SK-N-SH treated with all-trans-retinoic acid at 6 μM for 48 hours (cell line): ENCODE data around the gene KCNMA1.

Experiments
- ATAC-seq: fragments of 200-7000 bp; cut with Tn5 transposase; 3 replicates; pipeline ENCODE4 v1.9.1; 2020; ENCODE audit warnings: mild to moderate bottlenecking, moderate library complexity
- ARNTL ChIP-seq: fragments of 450-650 bp; formaldehyde crosslinking; IDR thresholded peaks from 2 replicates; pipeline ENCODE4 v1.5.0; 2020; ENCODE audit warnings: low read depth, mild to moderate bottlenecking, moderate library complexity, borderline replicate concordance
- BACH2 ChIP-seq: fragments of 250-450 bp; sonication (Bioruptor Pico); IDR thresholded peaks from 2 replicates; pipeline ENCODE4 v1.9.0; 2021; ENCODE audit warnings: mild to moderate bottlenecking, borderline replicate concordance
- CSDC2 ChIP-seq: fragments of 250-450 bp; sonication (Bioruptor Pico); IDR thresholded peaks from 2 replicates; pipeline ENCODE4 v1.5.0; 2020; ENCODE audit warnings: mild to moderate bottlenecking, moderate library complexity
- CSRNP3 ChIP-seq: fragments of 250-450 bp; sonication (Bioruptor Pico); IDR thresholded peaks from 2 replicates; pipeline ENCODE4 v1.5.1; 2021; ENCODE audit warnings: mild to moderate bottlenecking, moderate library complexity
- ESRRG ChIP-seq: fragments of 250-450 bp; sonication (Bioruptor Pico); IDR thresholded peaks from 2 replicates; pipeline ENCODE4 v1.6.1; 2021; ENCODE audit warnings: mild to moderate bottlenecking
- GLIS3 ChIP-seq: fragments of 250-450 bp; sonication (Bioruptor Pico); IDR thresholded peaks from 2 replicates; pipeline ENCODE4 v1.5.0; 2020; ENCODE audit warnings: mild to moderate bottlenecking, moderate library complexity
- OSR1 ChIP-seq: fragments of 250-450 bp; sonication (Bioruptor Pico); IDR thresholded peaks from 2 replicates; pipeline ENCODE4 v1.8.0; 2022; ENCODE audit warnings: moderate library complexity, mild to moderate bottlenecking, inconsistent platforms
- POU6F1 ChIP-seq: fragments of 250-450 bp; sonication (Bioruptor Pico); IDR thresholded peaks from 2 replicates; pipeline ENCODE4 v1.8.0; 2021; ENCODE audit warnings: low read depth, mild to moderate bottlenecking, moderate library complexity, borderline replicate concordance
- PPARA ChIP-seq: fragments of 250-450 bp; sonication (Bioruptor Pico); IDR thresholded peaks from 2 replicates; pipeline ENCODE4 v1.5.0; 2020; ENCODE audit warnings: mild to moderate bottlenecking, borderline replicate concordance
- RARB ChIP-seq: fragments of 250-450 bp; sonication (Bioruptor Pico); IDR thresholded peaks from 2 replicates; pipeline ENCODE4 v1.8.0; 2021; ENCODE audit warnings: mild to moderate bottlenecking, moderate library complexity
- SNAI2 ChIP-seq: fragments of 250-450 bp; sonication (Bioruptor Pico); IDR thresholded peaks from 2 replicates; pipeline ENCODE4 v1.5.0; 2020; ENCODE audit warnings: mild to moderate bottlenecking, moderate library complexity
- TCF4 ChIP-seq: fragments of 250-450 bp; sonication (Bioruptor Pico); IDR thresholded peaks from 2 replicates; pipeline ENCODE4 v1.8.0; 2021; ENCODE audit warnings: mild to moderate bottlenecking, moderate library complexity, borderline replicate concordance
- TOX ChIP-seq: fragments of 250-450 bp; sonication (Bioruptor Pico); IDR thresholded peaks from 2 replicates; pipeline ENCODE4 v1.8.0; 2021; ENCODE audit warnings: mild to moderate bottlenecking, moderate library complexity, borderline replicate concordance
- ZFP3 ChIP-seq: fragments of 250-450 bp; sonication (Bioruptor Pico); IDR thresholded peaks from 2 replicates; pipeline ENCODE4 v1.5.0; 2020; ENCODE audit warnings: mild to moderate bottlenecking, moderate library complexity
- ZFP30 ChIP-seq: fragments of 450-650 bp; formaldehyde crosslinking; IDR thresholded peaks from 2 replicates; pipeline ENCODE4 v1.5.0; 2022; ENCODE audit warnings: mild to moderate bottlenecking, moderate library complexity
- ZNF70 ChIP-seq: fragments of 450-650 bp; formaldehyde crosslinking; IDR thresholded peaks from 2 replicates; pipeline ENCODE4 v1.5.0; 2020; ENCODE audit warnings: mild to moderate bottlenecking, moderate library complexity
- ZNF8 ChIP-seq: fragments of 450-650 bp; formaldehyde crosslinking; IDR thresholded peaks from 2 replicates; pipeline ENCODE4 v1.5.0; 2020; ENCODE audit warnings: mild to moderate bottlenecking, moderate library complexity
- TF ChIP-seq, protein P1 (sequence below): fragments of 250-450 bp; sonication (Bioruptor Pico); IDR thresholded peaks from 2 replicates; pipeline ENCODE4 v1.5.0; 2020; ENCODE audit warnings: mild to moderate bottlenecking, moderate library complexity
- TF ChIP-seq, protein P2 (sequence below): fragments of 250-450 bp; sonication (Bioruptor Pico); IDR thresholded peaks from 2 replicates; pipeline ENCODE4 v1.5.1; 2020; ENCODE audit warnings: low read depth, mild to moderate bottlenecking, moderate library complexity
- TF ChIP-seq, protein P3 (sequence below): fragments of 250-450 bp; sonication (Bioruptor Pico); IDR thresholded peaks from 2 replicates; pipeline ENCODE4 v1.8.0; 2020; ENCODE audit warnings: mild to moderate bottlenecking, moderate library complexity, borderline replicate concordance

KCNMA1 gene

DNA sequence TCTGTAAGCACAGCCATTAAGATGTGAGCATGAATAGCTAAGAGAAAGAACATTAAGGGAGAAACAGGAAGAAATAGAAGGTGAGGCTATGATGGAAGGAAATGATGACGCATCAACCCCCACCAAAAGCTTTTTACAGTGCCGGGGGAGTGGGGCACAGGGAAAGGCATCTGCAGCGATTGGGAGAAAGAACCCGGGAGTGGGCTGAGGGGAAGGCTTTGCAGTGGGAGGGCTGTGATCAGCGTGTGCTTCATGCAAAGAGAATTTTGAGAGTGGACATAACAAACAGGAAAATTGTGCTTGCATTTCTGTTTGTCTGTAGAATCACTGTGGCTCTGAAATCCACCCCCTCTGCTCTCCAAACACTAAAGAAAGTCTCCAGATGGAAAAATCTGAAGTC, 250.8 kb downstream of the KCNMA1 start:
- TF ChIP-seq, protein P1, sequence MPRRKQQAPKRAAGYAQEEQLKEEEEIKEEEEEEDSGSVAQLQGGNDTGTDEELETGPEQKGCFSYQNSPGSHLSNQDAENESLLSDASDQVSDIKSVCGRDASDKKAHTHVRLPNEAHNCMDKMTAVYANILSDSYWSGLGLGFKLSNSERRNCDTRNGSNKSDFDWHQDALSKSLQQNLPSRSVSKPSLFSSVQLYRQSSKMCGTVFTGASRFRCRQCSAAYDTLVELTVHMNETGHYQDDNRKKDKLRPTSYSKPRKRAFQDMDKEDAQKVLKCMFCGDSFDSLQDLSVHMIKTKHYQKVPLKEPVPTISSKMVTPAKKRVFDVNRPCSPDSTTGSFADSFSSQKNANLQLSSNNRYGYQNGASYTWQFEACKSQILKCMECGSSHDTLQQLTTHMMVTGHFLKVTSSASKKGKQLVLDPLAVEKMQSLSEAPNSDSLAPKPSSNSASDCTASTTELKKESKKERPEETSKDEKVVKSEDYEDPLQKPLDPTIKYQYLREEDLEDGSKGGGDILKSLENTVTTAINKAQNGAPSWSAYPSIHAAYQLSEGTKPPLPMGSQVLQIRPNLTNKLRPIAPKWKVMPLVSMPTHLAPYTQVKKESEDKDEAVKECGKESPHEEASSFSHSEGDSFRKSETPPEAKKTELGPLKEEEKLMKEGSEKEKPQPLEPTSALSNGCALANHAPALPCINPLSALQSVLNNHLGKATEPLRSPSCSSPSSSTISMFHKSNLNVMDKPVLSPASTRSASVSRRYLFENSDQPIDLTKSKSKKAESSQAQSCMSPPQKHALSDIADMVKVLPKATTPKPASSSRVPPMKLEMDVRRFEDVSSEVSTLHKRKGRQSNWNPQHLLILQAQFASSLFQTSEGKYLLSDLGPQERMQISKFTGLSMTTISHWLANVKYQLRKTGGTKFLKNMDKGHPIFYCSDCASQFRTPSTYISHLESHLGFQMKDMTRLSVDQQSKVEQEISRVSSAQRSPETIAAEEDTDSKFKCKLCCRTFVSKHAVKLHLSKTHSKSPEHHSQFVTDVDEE = no peak
- TF ChIP-seq ZFP3 (CRISPR knock-in tag) (no peak), SNAI2 (CRISPR knock-in tag) (no peak), BACH2 (CRISPR knock-in tag) (no peak), TCF4 (CRISPR knock-in tag) (no peak), POU6F1 (no peak), ZFP30 (CRISPR knock-in tag) (no peak), ZNF8 (no peak)
- TF ChIP-seq, protein P2, sequence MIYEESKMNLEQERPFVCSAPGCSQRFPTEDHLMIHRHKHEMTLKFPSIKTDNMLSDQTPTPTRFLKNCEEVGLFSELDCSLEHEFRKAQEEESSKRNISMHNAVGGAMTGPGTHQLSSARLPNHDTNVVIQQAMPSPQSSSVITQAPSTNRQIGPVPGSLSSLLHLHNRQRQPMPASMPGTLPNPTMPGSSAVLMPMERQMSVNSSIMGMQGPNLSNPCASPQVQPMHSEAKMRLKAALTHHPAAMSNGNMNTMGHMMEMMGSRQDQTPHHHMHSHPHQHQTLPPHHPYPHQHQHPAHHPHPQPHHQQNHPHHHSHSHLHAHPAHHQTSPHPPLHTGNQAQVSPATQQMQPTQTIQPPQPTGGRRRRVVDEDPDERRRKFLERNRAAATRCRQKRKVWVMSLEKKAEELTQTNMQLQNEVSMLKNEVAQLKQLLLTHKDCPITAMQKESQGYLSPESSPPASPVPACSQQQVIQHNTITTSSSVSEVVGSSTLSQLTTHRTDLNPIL = no peak
- peak; percentile 63 for ATAC-seq

- TF ChIP-seq CSRNP3 (CRISPR knock-in tag) (no peak), ZFP30 (CRISPR knock-in tag) (no peak), PPARA (no peak), OSR1 (CRISPR knock-in tag) (no peak), CSDC2 (CRISPR knock-in tag) (no peak), TCF4 (CRISPR knock-in tag) (no peak), TOX (no peak), ESRRG (no peak), ZFP3 (CRISPR knock-in tag) (no peak), SNAI2 (CRISPR knock-in tag) (no peak), BACH2 (CRISPR knock-in tag) (no peak), GLIS3 (CRISPR knock-in tag) (no peak), ARNTL (CRISPR knock-in tag) (no peak), RARB (CRISPR knock-in tag) (no peak), ZNF70 (CRISPR knock-in tag) (no peak)
- TF ChIP-seq, protein P2 = no peak
- TF ChIP-seq, protein P3, sequence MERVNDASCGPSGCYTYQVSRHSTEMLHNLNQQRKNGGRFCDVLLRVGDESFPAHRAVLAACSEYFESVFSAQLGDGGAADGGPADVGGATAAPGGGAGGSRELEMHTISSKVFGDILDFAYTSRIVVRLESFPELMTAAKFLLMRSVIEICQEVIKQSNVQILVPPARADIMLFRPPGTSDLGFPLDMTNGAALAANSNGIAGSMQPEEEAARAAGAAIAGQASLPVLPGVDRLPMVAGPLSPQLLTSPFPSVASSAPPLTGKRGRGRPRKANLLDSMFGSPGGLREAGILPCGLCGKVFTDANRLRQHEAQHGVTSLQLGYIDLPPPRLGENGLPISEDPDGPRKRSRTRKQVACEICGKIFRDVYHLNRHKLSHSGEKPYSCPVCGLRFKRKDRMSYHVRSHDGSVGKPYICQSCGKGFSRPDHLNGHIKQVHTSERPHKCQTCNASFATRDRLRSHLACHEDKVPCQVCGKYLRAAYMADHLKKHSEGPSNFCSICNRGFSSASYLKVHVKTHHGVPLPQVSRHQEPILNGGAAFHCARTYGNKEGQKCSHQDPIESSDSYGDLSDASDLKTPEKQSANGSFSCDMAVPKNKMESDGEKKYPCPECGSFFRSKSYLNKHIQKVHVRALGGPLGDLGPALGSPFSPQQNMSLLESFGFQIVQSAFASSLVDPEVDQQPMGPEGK = no peak
Observed at GRCh38 chr10:77386365-77386764, 251.2 kb downstream of the KCNMA1 start.

DNA sequence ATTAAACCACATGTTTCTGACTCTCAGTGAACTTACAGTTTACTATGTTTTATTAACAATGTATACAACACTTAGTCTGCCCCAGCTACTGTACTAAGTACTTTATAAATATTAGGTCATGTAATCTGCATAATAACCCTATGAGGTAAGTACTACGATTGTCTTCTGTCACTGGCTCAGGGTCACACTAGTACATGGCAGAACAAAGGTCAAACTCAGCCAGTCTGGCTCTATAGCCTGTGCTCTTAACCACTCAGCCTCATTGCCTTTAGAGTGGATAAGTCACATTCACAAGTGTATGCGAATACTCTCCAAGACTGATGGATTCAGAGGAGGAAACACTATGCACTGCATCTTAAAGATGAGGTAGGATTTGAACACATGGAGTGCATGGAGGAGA, 252.3 kb downstream of the KCNMA1 start:
- no peak for TF ChIP-seq BACH2 (CRISPR knock-in tag)
- TF ChIP-seq, protein P1 = no peak
- no peak for ATAC-seq

More at GRCh38 chr10:77386365-77386764, 251.2 kb downstream of the KCNMA1 start:
- no peak for ATAC-seq
